SK-MEL-5 (cell line): Measurements from ENCODE around the gene CST9L. TPM values are rescaled to one million over a fixed set of nuclear protein-coding genes. Genes with fewer than 3 reads are reported as not detected.

Experiments
- DNase-seq: peaks from one replicate; pipeline ENCODE4 v3.0.0-alpha.2; 2016; ENCODE audit warnings: low read depth, low spot score
- in situ Hi-C: cut with HindIII; loops from 2 replicates; pipeline ENCODE4 v1.10.0; 2016; ENCODE audit warnings: low sequenced_read_pairs, high pct_unique_total_duplicates, low pct_unique_long_range_greater_than_20kb
- total RNA-seq: library from RNA; depleted of rRNA; stranded (reverse); fragments of >200 nt; shearing (Covaris generic); gene quantifications from 2 replicates; pipeline ENCODE4 v1.2.3, GENCODE V29; 2014

The CST9L gene
- total RNA-seq, 1 experiment from 2014 or later = not detected

- in situ Hi-C loops = no loop called here
These were observed 5.5 kb downstream of the CST9L start for GRCh38 chr20:23562721-23563342.

GRCh38 chr20:23554401-23554800 is 13.9 kb downstream of the CST9L start:
- in situ Hi-C loops = no loop called here
- no peak for DNase-seq

More at GRCh38 chr20:23562721-23563342, 5.5 kb downstream of the CST9L start:
- DNase-seq = no peak

- no peak for DNase-seq
- in situ Hi-C loops = no loop called here
These were observed 16.5 kb downstream of the CST9L start for GRCh38 chr20:23551786-23552185.

- in situ Hi-C loops = no loop called here
- DNase-seq = no peak
These were observed 16.9 kb downstream of the CST9L start for GRCh38 chr20:23551383-23551782.

- no peak for DNase-seq
- in situ Hi-C loops = no loop called here
These were observed 18.1 kb downstream of the CST9L start for GRCh38 chr20:23550227-23550626.

- no peak for DNase-seq
- in situ Hi-C loops = no loop called here
These were observed 19.9 kb downstream of the CST9L start for GRCh38 chr20:23548408-23548807.

- in situ Hi-C loops = no loop called here
- no peak for DNase-seq
These were observed 20.7 kb downstream of the CST9L start for GRCh38 chr20:23547613-23548012.

GRCh38 chr20:23546435-23547144 is 21.7 kb downstream of the CST9L start:
- in situ Hi-C loops = no loop called here
- DNase-seq = no peak

GRCh38 chr20:23544133-23544532 is 24.2 kb downstream of the CST9L start:
- in situ Hi-C loops = no loop called here
- no peak for DNase-seq

- in situ Hi-C loops = no loop called here
- DNase-seq = no peak
These were observed 25.5 kb downstream of the CST9L start for GRCh38 chr20:23542801-23543200.

- no peak for DNase-seq
- in situ Hi-C loops = no loop called here
These were observed 26.5 kb downstream of the CST9L start for GRCh38 chr20:23541776-23542175.

GRCh38 chr20:23541330-23541729 is 27.0 kb downstream of the CST9L start:
- DNase-seq = no peak
- in situ Hi-C loops = no loop called here

- in situ Hi-C loops = no loop called here
- no peak for DNase-seq
These were observed 27.7 kb downstream of the CST9L start for GRCh38 chr20:23540624-23541023.

GRCh38 chr20:23537030-23537429 is 31.3 kb downstream of the CST9L start:
- DNase-seq = no peak
- in situ Hi-C loops = no loop called here

- in situ Hi-C loops = no loop called here
- no peak for DNase-seq
These were observed 31.8 kb downstream of the CST9L start for GRCh38 chr20:23536328-23536974.

- in situ Hi-C loops = no loop called here
- DNase-seq = no peak
These were observed 33.3 kb downstream of the CST9L start for GRCh38 chr20:23534801-23535593.

- no peak for DNase-seq
- in situ Hi-C loops = no loop called here
These were observed 35.1 kb downstream of the CST9L start for GRCh38 chr20:23533161-23533560.

GRCh38 chr20:23532533-23532932 is 35.8 kb downstream of the CST9L start:
- in situ Hi-C loops = no loop called here
- no peak for DNase-seq
